Putamen (tissue), 1 donor: ENCODE measurements around the gene MACROD2.
"Not testable (repeated sequence)": the region's sequence is repeated elsewhere in the genome, so short reads cannot be mapped to it uniquely, and the experiment has no call there.

Source experiments
- DNase-seq: peaks from one replicate; pipeline ENCODE4 v3.0.0-alpha.2; 2016; ENCODE audit warnings: low spot score

Gene MACROD2

DNA sequence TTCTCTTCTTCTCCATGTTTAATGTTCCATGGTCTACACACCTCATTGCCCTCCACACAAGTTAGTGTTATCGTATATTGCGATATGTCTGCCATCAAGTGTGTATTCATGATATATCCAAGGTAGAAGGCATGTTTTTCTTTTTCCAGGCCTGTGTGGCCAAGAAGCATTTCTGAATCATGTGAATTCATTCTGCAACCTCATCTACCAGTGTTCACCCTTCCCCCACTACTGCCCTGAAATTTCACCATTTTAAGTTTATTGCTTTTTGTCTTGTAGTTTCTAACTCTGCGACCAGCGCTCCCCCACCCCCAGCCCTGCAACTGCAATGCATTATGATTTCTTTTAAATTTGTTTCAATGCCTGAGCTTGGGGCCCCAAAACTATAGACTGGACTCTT is 960.1 kb downstream of the MACROD2 start:
- no peak for DNase-seq

- no peak for DNase-seq
Observed at GRCh38 chr20:14956026-14956425, 960.7 kb downstream of the MACROD2 start.

- no peak for DNase-seq
Observed at GRCh38 chr20:14956538-14956937, 961.2 kb downstream of the MACROD2 start.

GRCh38 chr20:14957402-14957801 is 962.1 kb downstream of the MACROD2 start:
- DNase-seq: no peak

DNA sequence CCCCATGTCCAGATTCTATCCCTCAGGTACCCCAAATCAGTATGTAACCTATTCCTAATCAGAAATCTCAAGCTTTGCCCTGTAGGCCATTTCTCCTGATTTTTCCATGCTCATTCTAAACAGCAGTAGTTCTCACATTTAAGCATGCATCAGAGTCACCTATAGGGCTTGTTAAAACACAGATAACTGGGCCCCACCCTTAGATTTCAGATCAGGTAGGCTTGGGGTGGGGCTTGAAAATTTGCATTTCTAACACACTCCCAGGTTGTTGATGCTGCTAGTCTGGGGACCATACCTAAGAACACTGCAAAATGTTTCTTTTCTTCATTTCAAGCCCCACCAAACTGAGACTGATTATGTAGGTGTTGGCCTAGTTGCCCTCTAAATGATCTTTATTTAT is 963.3 kb downstream of the MACROD2 start:
- no peak for DNase-seq

DNA sequence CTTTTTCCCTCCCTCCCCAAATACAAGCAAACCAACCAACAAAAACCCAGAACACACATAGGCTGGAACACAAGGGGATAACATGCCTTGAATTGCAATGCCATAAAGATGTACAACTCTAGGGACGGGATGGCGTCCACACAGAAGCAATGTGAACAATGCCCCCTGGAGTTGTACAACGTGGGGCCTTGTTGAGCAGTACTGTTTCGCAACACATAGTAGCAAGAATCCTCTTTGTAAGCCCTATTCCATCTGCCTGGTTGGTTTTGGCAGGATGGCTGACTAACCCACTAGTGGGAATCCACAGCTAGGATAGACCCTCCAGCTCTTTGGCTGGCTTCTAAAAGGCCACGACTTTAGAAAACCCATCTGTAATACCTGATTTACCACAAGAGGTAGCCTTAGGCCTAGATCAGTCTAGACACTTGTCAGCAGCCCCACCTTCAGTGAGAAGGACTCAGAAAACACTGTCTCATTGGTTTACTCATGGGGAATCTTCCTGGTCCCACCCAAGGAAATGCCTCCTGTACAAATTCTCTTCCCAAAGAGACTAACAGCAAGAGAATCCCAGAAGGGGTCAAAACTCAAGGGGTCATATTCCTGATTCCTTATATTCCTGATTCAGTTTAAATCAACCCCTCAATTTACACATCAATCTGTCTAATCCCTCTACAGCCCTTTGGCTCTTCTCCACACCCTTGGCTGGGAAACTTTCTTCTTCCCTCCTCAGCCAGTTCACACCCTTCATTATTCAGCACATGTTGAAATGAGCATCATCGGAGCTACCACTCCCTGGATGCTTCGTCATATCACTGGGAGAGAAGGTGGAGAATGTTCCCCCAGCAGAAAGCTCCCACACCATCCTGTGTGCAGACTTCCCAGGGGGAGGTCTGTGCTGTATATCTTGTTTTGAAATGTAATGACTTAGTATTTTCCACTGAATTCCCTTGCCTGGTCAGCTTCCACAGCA is 964.5 kb downstream of the MACROD2 start:
- DNase-seq: no peak

- DNase-seq: no peak
Observed at GRCh38 chr20:14960831-14961230, 965.5 kb downstream of the MACROD2 start.

DNA sequence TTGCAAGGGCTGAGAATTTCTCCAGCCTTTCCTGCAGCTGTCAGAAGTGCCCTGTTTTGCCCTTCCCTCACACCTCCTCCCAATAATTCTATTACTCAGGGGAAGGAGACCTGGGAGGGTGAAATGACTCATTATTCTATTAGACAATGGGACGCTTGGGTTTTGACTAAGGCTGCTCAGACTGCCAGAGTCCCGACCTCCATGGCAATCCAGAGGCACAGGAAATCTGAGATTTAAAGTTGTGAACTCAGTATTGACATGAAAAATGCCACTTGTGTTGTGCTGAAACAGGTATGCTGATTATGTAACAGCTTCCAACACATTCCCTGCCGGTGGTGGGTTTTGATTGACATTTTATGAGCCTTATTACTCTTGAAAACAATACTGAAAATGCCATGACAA is 967.9 kb downstream of the MACROD2 start:
- peak; percentile 57 for DNase-seq

GRCh38 chr20:14966203-14966602 is 970.9 kb downstream of the MACROD2 start:
- no peak for DNase-seq

DNA sequence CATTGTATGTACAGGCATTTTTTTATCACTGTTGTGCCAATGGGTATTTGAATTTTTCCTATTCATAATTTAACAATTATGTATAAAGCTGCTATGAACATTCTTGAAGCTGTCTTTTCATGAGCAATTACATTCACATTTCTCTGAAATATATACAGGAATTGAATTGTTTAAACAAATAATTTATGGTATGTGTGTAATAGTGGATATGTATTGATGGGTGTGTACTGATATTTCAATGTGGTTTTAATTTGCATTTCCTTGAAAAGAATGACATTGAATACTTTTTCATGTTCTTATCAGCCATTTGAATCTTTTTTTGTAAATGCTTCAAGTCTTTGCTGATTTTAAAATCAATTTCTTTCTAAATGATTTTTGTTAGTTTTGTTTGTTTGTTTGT is 971.5 kb downstream of the MACROD2 start:
- DNase-seq: no peak

- no peak for DNase-seq
Observed at GRCh38 chr20:14972256-14972655, 976.9 kb downstream of the MACROD2 start.

DNA sequence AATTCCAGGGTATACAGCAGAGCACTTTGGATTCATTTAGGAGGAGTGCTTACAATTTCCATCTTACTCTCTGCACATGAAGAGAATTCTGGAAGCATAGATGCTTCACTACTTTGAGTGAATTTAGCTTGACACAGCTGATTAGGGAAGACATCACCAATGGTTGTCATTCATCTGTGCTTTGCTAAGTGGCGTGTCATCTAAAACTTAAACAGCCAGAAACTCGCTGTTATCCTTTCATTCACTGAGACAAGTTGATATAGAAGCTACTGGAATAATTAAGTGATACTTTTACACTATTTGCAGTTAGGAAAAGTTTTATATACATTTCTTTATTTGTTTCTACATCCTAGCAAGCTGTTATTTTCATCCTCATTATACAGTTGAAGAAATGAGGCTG is 977.4 kb downstream of the MACROD2 start:
- DNase-seq: no peak

- no peak for DNase-seq
Observed at GRCh38 chr20:14979453-14979986, 984.2 kb downstream of the MACROD2 start.

DNA sequence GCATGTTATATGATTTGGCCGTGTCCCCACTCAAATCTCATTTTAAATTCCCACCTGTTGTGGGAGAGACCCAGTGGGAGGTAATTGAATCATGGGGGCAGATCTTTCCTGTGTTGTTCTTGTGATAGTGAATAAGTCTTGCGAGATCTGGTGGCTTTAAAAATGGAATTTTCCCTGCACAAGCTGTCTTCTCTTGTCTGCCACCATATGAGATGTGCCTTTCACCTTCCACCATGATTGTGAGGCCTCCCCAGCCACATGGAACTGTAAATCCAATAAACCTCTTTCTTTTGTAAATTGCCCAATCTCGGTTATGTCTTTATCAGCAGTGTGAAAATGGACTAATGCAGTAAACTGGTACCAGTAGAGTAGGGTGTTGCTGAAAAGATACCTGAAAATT is 986.2 kb downstream of the MACROD2 start:
- not testable (repeated sequence) for DNase-seq

GRCh38 chr20:14982324-14982723 is 987.0 kb downstream of the MACROD2 start:
- DNase-seq: not testable (repeated sequence)

DNA sequence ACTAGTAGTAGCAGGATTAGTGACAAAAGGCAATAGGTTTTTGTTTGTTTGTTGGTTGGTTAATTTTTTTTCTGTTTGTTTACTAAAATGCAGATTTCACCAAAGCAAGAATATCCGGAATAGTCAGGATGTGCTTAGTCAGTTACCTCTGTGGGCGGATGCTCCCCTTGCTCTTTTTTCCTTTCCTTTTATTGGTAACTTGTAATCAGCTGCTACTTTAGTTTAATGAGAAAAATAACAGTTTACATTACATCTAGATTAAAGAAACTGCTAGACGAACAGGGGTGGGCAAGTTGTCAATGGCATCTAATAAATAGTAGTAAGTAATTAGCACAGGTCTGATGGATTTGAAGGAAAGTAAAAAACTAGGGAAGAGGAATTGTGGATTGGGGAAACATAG is 989.0 kb downstream of the MACROD2 start:
- no peak for DNase-seq

GRCh38 chr20:14984768-14985622 is 989.7 kb downstream of the MACROD2 start:
- no peak for DNase-seq

GRCh38 chr20:14986026-14986655 is 990.8 kb downstream of the MACROD2 start:
- DNase-seq: no peak

DNA sequence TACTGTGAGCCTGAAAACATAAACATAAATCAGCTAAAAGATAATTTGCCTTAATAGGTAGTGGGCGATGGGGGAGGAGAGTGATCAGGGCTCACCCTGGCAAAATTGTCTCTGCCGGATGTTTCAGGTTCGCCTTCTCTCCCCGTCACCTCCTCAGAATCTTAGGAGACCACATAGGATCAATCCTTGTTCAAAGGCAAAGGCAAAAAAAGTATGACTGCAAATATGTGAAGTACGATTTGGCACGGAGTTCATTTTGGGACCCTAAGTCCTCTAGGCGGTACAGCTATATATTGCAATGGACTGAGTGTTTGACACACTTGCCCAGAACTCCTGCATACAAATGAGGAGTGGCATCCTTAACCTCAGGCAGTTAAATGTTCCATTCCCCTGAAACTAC is 991.3 kb downstream of the MACROD2 start:
- no peak for DNase-seq

GRCh38 chr20:14989535-14990290 is 994.4 kb downstream of the MACROD2 start:
- no peak for DNase-seq

DNA sequence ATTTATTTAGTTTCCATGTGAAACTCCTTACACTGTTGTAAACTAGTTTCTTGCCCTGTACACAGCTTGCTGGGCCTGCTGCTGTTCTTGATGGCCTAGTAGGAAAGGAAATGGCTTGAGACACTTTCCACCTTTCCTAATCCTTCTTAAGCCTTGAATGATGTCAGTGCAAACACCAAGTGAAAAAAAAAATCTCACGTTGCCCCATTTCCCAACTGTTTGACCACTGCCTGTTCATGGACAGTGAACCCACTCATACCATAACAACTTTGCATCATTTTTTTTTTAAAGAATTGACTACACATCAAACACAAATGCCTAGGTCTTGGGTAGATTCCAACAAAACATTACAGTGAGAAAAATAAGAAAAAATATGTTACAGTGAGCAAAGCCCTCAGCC is 995.7 kb downstream of the MACROD2 start:
- DNase-seq: no peak
